K562 (cell line): ENCODE measurements around the gene AKNA. TPM values are rescaled to one million over a fixed set of nuclear protein-coding genes. Genes with fewer than 3 reads are reported as not detected.

Source experiments
- ATAC-seq: fragments of 200-7000 bp; cut with Tn5 transposase; 3 replicates; pipeline ENCODE4 v1.9.1; 2020; ENCODE audit warnings: moderate library complexity
- BruUV-seq: library from RNA; stranded (reverse); fragments of 400-500 nt; replicated peaks from 2 replicates; lab custom pipeline; 2021; lab: Mats Ljungman, UMichigan
- CTCF ChIA-PET: fragments of 300-600 bp; formaldehyde crosslinking; extraction: SDS; loops from one replicate; lab custom pipeline; 2021; ENCODE audit warnings: low intra/inter-chr PET ratio; lab: Yijun Ruan, JAX
- POLR2A ChIA-PET: fragments of 300-600, 350-650 bp; sonication (Branson Sonifier 250); formaldehyde crosslinking; extraction: SDS; loops from one replicate; lab custom pipeline; 2021; ENCODE audit warnings: antibody characterized with exemption, inconsistent platforms; lab: Yijun Ruan, JAX
- DNase-seq, 4 experiments: peaks; one replicate each; pipeline versions ENCODE4 v3.0.0 to v3.0.0-alpha.2; 2011 to 2018; ENCODE audit warnings: low spot score in 3 of 4, mixed read lengths in 3 of 4; ENCODE audit errors: extremely low read depth in 1 of 4
- FAIRE-seq: peaks from 2 replicates; lab custom pipeline; 2011; peaks lifted over from hg19 to GRCh38; lab: Jason Lieb, UNC
- H2AFZ ChIP-seq: 2 replicates; pipeline ENCODE4 v1.6.0; 2011; ENCODE audit warnings: low read depth, low read length, control low read depth, inconsistent platforms
- H3K27ac ChIP-seq: fragments of 200-600 bp; 3 replicates; pipeline ENCODE4 v1.8.0; 2011; ENCODE audit warnings: low read depth, mild to moderate bottlenecking, control low read depth, inconsistent platforms, low read length, moderate library complexity, mixed read lengths; ENCODE audit errors: extremely low read depth
- H3K27me3 ChIP-seq, 2 experiments: fragments of 300-600 bp in 1 of 2; 2 replicates in 1 of 2; 3 replicates in 1 of 2; pipeline versions ENCODE4 v1.6.0 to v1.8.0; 2011; ENCODE audit warnings: inconsistent platforms in 2 of 2, low read length in 2 of 2, mild to moderate bottlenecking in 1 of 2, mixed read lengths in 1 of 2, moderate library complexity in 1 of 2; ENCODE audit not compliant: control insufficient read depth in 2 of 2, insufficient read depth in 2 of 2
- H3K36me3 ChIP-seq: fragments of 300-600 bp; 3 replicates; pipeline ENCODE4 v1.8.0; 2011; ENCODE audit warnings: mild to moderate bottlenecking, low read length, inconsistent platforms; ENCODE audit not compliant: control insufficient read depth, insufficient read depth
- H3K4me1 ChIP-seq, 2 experiments: fragments of 200-600 bp in 1 of 2; replicated peaks in 1 of 2; 2 replicates in 1 of 2; 3 replicates in 1 of 2; pipeline versions ENCODE4 v1.5.1 to v1.8.0; 2011; ENCODE audit warnings: inconsistent platforms in 2 of 2, low read length in 2 of 2, mild to moderate bottlenecking in 1 of 2, mixed read lengths in 1 of 2, moderate library complexity in 1 of 2; ENCODE audit not compliant: control insufficient read depth in 2 of 2, insufficient read depth in 2 of 2
- H3K4me2 ChIP-seq: 2 replicates; pipeline ENCODE4 v1.6.1; 2011; ENCODE audit warnings: low read length, control low read depth, inconsistent platforms, mixed read lengths; ENCODE audit not compliant: insufficient read depth
- H3K4me3 ChIP-seq: fragments of 200-600 bp; sonication (generic), shearing (Covaris generic); 2 replicates; pipeline ENCODE4 v1.5.1; 2016; ENCODE audit warnings: control low read depth, inconsistent platforms
- H3K79me2 ChIP-seq: fragments of 200-600 bp; 3 replicates; pipeline ENCODE4 v1.8.0; 2011; ENCODE audit warnings: low read length, inconsistent platforms; ENCODE audit not compliant: control insufficient read depth, insufficient read depth
- H3K9ac ChIP-seq, 2 experiments: 2 replicates each; pipeline versions ENCODE4 v1.6.0 to v1.6.1; 2011; ENCODE audit warnings: low read depth in 2 of 2, low read length in 2 of 2, control low read depth in 1 of 2, inconsistent platforms in 1 of 2, mild to moderate bottlenecking in 1 of 2, mixed read lengths in 1 of 2; ENCODE audit not compliant: insufficient read depth in 1 of 2
- H3K9me1 ChIP-seq: one replicate; pipeline ENCODE4 v1.6.0; 2011; ENCODE audit warnings: inconsistent platforms, mild to moderate bottlenecking, low read length, moderate library complexity; ENCODE audit not compliant: control insufficient read depth, insufficient read depth
- H3K9me3 ChIP-seq: replicated peaks from 2 replicates; pipeline ENCODE4 v1.5.1; 2011; ENCODE audit warnings: low read depth, low read length, inconsistent platforms; ENCODE audit not compliant: control insufficient read depth, insufficient read depth
- H4K20me1 ChIP-seq: replicated peaks from 2 replicates; pipeline ENCODE4 v1.6.1; 2011; ENCODE audit warnings: low read length, inconsistent platforms, mixed read lengths; ENCODE audit not compliant: control insufficient read depth, insufficient read depth
- ARID1B ChIP-seq: fragments of 450-650 bp; IDR thresholded peaks from 2 replicates; pipeline ENCODE4 v1.6.1; 2016; ENCODE audit warnings: antibody characterized with exemption, mild to moderate bottlenecking, inconsistent platforms
- BHLHE40 ChIP-seq: IDR thresholded peaks from 2 replicates; pipeline ENCODE4 v1.6.1; 2011; ENCODE audit warnings: low read length, improper control_type of control experiment
- HNRNPLL ChIP-seq: fragments of 200-400 bp; formaldehyde crosslinking; IDR thresholded peaks from 2 replicates; pipeline ENCODE4 v1.6.1; 2017; ENCODE audit warnings: low read length, low read depth, mild to moderate bottlenecking; ENCODE audit not compliant: poor library complexity, severe bottlenecking
- L3MBTL2 ChIP-seq: fragments of 450-650 bp; IDR thresholded peaks from 2 replicates; pipeline ENCODE4 v1.6.1; 2016; ENCODE audit warnings: mild to moderate bottlenecking, moderate library complexity
- SMARCA4 ChIP-seq: fragments of 450-650 bp; IDR thresholded peaks from 2 replicates; pipeline ENCODE4 v1.6.1; 2016
- STAT5B ChIP-seq: fragments of 250-450 bp; sonication (Bioruptor Pico); IDR thresholded peaks from 2 replicates; pipeline ENCODE4 v1.8.0; 2021; ENCODE audit warnings: mild to moderate bottlenecking, inconsistent platforms
- TAF7 ChIP-seq: fragments of 450-650 bp; IDR thresholded peaks from 2 replicates; pipeline ENCODE4 v1.6.1; 2016; ENCODE audit warnings: missing genetic modification characterization, missing compliant biosample characterization
- ZBTB8A ChIP-seq: fragments of 450-650 bp; IDR thresholded peaks from 2 replicates; pipeline ENCODE4 v1.6.1; 2018; ENCODE audit warnings: mild to moderate bottlenecking, moderate library complexity; ENCODE audit not compliant: partially characterized antibody
- ZFP36 ChIP-seq: fragments of 150-350 bp; IDR thresholded peaks from 2 replicates; pipeline ENCODE4 v1.6.1; 2018; ENCODE audit warnings: low read length, low read depth; ENCODE audit not compliant: partially characterized antibody
- ZFP91 ChIP-seq: sonication (generic); formaldehyde crosslinking; IDR thresholded peaks from 2 replicates; pipeline ENCODE4 v1.8.0; 2022; ENCODE audit warnings: mild to moderate bottlenecking, missing genetic modification reagents
- ZNF263 ChIP-seq: sonication (generic); formaldehyde crosslinking; IDR thresholded peaks from 2 replicates; pipeline ENCODE4 v1.8.0; 2022; ENCODE audit warnings: mild to moderate bottlenecking, missing genetic modification reagents, borderline replicate concordance
- ZNF431 ChIP-seq: sonication (generic); formaldehyde crosslinking; IDR thresholded peaks from 2 replicates; pipeline ENCODE4 v1.8.0; 2022; ENCODE audit warnings: mild to moderate bottlenecking, missing genetic modification reagents
- ZNF717 ChIP-seq: fragments of 250-450 bp; sonication (Bioruptor Pico); IDR thresholded peaks from 2 replicates; pipeline ENCODE4 v1.5.0; 2021
- ZNF76 ChIP-seq: fragments of 250-450 bp; sonication (Bioruptor Pico); IDR thresholded peaks from 2 replicates; pipeline ENCODE4 v1.4.0; 2020; ENCODE audit warnings: mild to moderate bottlenecking, moderate library complexity, borderline replicate concordance
- WGBS: fragments of 100-300 bp; shearing (Covaris generic); methylation state at CpG from one replicate; pipeline ENCODE4 v1.1.6; 2016; ENCODE audit warnings: low coverage, mixed read lengths; ENCODE audit not compliant: insufficient coverage; ENCODE audit errors: missing lambda C conversion rate; 5-methylcytosine and 5-hydroxymethylcytosine counted together
- in situ Hi-C: fragments of 300-500 bp; cut with MboI; formaldehyde crosslinking; loops from 4 replicates; pipeline ENCODE4 v1.15.0; 2018; ENCODE audit warnings: inconsistent platforms, mixed read lengths
- intact Hi-C: fragments of 100-400 bp; cut with micrococcal nuclease; formaldehyde crosslinking; loops from 2 replicates; pipeline ENCODE4 v1.14.2; 2022
- polyA plus RNA-seq, 8 experiments: library from polyadenylated mRNA; depleted of rRNA in 4 of 8; stranded (reverse) in 5 of 8; unstranded in 3 of 8; fragments of >200 nt; fragmentation: Nextera tagmentation in 2 of 8; fragmentation: Illumina TruSeq in 1 of 8; extraction: Ambion mirVana in 2 of 8; extraction: Trizol in 1 of 8; gene quantifications; 2 replicates each; pipeline versions ENCODE4 v1.2.1 to v1.2.3, GENCODE V29; 2011 to 2014; ENCODE audit warnings: inconsistent platforms in 1 of 8, missing spikeins in 1 of 8
- total RNA-seq, 7 experiments: library from RNA; depleted of rRNA in 6 of 7; stranded (reverse); fragments of >200 nt in 6 of 7; fragmentation: Illumina TruSeq in 2 of 7; extraction: Trizol in 2 of 7; gene quantifications; 2 replicates each; pipeline versions ENCODE4 v1.2.1 to v1.2.3, GENCODE V29; 2011 to 2021; ENCODE audit warnings: low replicate concordance in 1 of 7

AKNA gene
- total and polyA plus RNA-seq, 9 of the 15 experiments (the other 6 are each of a cell fraction or from before 2014, with no cell fraction given), result 0.29 to 20.5 (median 3.9) TPM

- Histone ChIP-seq H4K20me1 (peaks cover 25% of the 10 kb centered on the region), H3K9me1 (no peaks in the 10 kb centered on the region), H3K36me3 (no peaks in the 10 kb centered on the region), H2AFZ (no peak overlapping the region), H3K79me2 (no peaks in the 10 kb centered on the region), H3K4me2 (no peak overlapping the region), H3K4me1 (peaks cover 7 to 9% of the 10 kb centered on the region in 2 experiments; a peak in 4 of 5 replicates), H3K27me3 (no peaks in the 10 kb centered on the region), H3K4me3 (no peak overlapping the region), H3K27ac (no peak overlapping the region), H3K9me3 (no peaks in the 10 kb centered on the region), H3K9ac (no peak overlapping the region)
- ATAC-seq (no peak), DNase-seq (no peak), FAIRE-seq (no peak)
- WGBS, result 72% methylated on average over 5 of the region's 9 CpGs
- intact Hi-C loops, result no loop called here
- in situ Hi-C loops, result no loop called here
- BruUV-seq, result no TSS peak
- ChIA-PET POLR2A (interaction anchor here (0.8 to 1.9 kb wide), 6 partner anchors 11 to 222 kb away, joined by 3 to 6 read pairs (median 4); partner anchors contain the start of genes ATP6V1G1 and TMEM268), CTCF (no interaction called here)
- TF ChIP-seq ZNF431 (CRISPR knock-in tag) (no peak), ZFP36 (no peak), ZFP91 (CRISPR knock-in tag) (no peak), ARID1B (no peak), ZNF263 (CRISPR knock-in tag) (no peak), STAT5B (no peak), TAF7 (tag) (no peak), ZNF717 (CRISPR knock-in tag) (no peak), HNRNPLL (no peak), ZNF76 (CRISPR knock-in tag) (no peak), SMARCA4 (no peak), ZBTB8A (no peak), BHLHE40 (no peak), L3MBTL2 (no peak)
Measured at GRCh38 chr9:114388764-114389375, 1.1 kb upstream of the AKNA start.
